ENCODE measurements around the gene MYL4. TPM values are rescaled to one million over a fixed set of nuclear protein-coding genes. Genes with fewer than 3 reads are reported as not detected.
"Not testable (repeated sequence)": the region's sequence is repeated elsewhere in the genome, so short reads cannot be mapped to it uniquely, and the experiment has no call there.

The MYL4 gene
- total RNA-seq, 1 donor from 2014 or later = 0.86 TPM

DNA sequence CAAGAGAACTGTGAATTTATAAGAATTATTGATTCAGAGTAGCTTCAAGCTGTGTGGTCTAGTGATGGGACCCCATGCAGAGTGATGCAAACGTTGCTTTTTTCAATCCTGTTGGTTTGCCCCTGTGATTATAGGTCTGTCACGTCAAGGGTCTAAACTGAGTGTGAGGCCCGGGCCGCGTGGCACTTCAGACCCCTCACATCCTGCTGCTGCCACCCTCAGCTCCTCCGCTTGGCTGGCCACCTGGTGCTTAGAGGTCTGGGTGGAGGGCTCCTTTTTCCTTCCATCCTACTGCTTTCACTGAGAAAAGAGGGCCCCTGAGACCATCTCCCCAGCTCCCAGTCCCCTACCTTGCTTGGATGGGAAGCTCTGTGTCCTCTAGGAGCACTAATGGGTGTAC, 12.0 kb downstream of the MYL4 start:
- Mint-ChIP-seq H3K36me3 (ENCODE audit: insufficient read depth) (peaks cover 5% of the 10 kb centered on the region), H3K9me3 (ENCODE audit: low read depth) (peaks cover 10% of the 10 kb centered on the region), H3K4me1 (ENCODE audit: low read depth) (peaks cover 32% of the 10 kb centered on the region), H3K27me3 (peaks cover 4% of the 10 kb centered on the region), H3K4me3 (ENCODE audit: low read depth) (no peak overlapping the region), H3K27ac (no peak overlapping the region)
- DNase-seq (ENCODE audit: low spot score, unreplicated experiment) = no peak
- TF ChIP-seq, protein P1, sequence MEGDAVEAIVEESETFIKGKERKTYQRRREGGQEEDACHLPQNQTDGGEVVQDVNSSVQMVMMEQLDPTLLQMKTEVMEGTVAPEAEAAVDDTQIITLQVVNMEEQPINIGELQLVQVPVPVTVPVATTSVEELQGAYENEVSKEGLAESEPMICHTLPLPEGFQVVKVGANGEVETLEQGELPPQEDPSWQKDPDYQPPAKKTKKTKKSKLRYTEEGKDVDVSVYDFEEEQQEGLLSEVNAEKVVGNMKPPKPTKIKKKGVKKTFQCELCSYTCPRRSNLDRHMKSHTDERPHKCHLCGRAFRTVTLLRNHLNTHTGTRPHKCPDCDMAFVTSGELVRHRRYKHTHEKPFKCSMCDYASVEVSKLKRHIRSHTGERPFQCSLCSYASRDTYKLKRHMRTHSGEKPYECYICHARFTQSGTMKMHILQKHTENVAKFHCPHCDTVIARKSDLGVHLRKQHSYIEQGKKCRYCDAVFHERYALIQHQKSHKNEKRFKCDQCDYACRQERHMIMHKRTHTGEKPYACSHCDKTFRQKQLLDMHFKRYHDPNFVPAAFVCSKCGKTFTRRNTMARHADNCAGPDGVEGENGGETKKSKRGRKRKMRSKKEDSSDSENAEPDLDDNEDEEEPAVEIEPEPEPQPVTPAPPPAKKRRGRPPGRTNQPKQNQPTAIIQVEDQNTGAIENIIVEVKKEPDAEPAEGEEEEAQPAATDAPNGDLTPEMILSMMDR (IDR thresholded peaks at IDR 0.05; ENCODE audit: unreplicated experiment) = no peak

DNA sequence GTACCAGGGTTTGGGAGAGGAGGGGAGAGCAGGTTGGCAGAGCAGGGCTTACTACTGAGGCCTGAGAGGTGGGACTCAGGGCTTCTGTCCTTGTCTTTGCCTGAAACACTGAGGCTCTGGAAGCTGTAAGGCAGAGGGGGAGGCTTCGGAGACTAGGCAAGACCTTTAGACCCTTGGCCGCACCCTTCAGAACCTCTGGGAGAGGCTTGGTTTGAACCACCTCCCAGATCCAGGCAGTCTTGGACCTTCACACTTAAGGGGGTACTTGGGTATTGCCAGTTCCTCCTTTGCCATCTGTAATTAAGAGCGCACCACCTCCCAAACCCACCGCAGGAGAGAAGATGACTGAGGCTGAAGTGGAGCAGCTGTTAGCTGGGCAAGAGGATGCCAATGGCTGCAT, 12.9 kb downstream of the MYL4 start:
- no peak for DNase-seq (ENCODE audit: low spot score, unreplicated experiment)
- H3K4me1 Mint-ChIP-seq (ENCODE audit: low read depth) = peaks cover 32% of the 10 kb centered on the region
- no peak overlapping the region for H3K27ac Mint-ChIP-seq
- H3K27me3 Mint-ChIP-seq = peaks cover 4% of the 10 kb centered on the region
- peaks cover 10% of the 10 kb centered on the region for H3K9me3 Mint-ChIP-seq (ENCODE audit: low read depth)
- H3K36me3 Mint-ChIP-seq (ENCODE audit: insufficient read depth) = peaks cover 5% of the 10 kb centered on the region
- TF ChIP-seq, protein P1 (IDR thresholded peaks at IDR 0.05; ENCODE audit: unreplicated experiment) = no peak
- H3K4me3 Mint-ChIP-seq (ENCODE audit: low read depth) = no peak overlapping the region

DNA sequence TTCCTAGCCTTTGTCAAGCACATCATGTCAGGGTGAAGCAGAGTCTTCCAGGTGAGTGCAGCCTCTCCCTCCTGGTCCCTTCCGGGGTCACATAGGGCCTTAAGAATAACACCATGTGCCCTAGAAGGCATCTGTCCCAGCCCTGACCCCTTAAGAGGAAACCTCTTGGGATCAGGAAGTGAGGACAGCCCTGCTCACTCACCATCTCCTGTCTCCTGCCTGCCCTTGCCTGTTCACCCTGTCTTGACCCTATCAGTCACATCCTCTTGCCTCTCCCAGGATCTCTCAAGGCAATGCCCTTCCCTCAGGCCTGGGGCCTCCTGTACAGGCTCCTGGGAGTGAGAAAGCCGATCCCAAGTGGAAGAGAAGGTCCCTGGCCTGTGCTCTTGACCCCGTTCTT, 13.9 kb downstream of the MYL4 start:
- TF ChIP-seq, protein P1 (IDR thresholded peaks at IDR 0.05; ENCODE audit: unreplicated experiment) = no peak
- Mint-ChIP-seq H3K9me3 (ENCODE audit: low read depth) (peaks cover 10% of the 10 kb centered on the region), H3K4me3 (ENCODE audit: low read depth) (no peak overlapping the region), H3K36me3 (ENCODE audit: insufficient read depth) (peaks cover 5% of the 10 kb centered on the region), H3K27me3 (peaks cover 4% of the 10 kb centered on the region), H3K27ac (no peak overlapping the region), H3K4me1 (ENCODE audit: low read depth) (peaks cover 32% of the 10 kb centered on the region)
- no peak for DNase-seq (ENCODE audit: low spot score, unreplicated experiment)

DNA sequence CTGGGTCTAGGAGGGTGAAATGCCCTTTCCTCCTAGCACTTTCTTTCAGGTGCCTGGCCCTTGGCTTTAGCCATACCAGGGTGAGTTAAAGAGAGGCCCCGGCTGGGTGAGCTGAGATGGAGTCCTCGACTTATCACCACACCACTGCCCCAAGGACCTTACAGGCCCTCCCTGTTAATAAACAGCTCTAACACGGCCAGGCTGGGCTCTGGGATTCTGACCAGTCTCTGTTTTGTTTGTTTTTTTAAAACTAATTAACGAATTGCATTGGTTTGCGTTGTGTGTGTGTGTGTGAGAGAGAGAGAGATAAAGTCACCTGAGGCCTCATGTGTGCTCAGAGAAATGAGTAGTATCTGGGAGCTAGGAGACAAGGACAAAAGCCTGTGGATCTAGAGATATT, 14.3 kb downstream of the MYL4 start:
- H3K27ac Mint-ChIP-seq = peak overlapping the region; percentile 72
- no peak for DNase-seq (ENCODE audit: low spot score, unreplicated experiment)
- H3K9me3 Mint-ChIP-seq (ENCODE audit: low read depth) = peaks cover 10% of the 10 kb centered on the region
- H3K4me1 Mint-ChIP-seq (ENCODE audit: low read depth) = peaks cover 32% of the 10 kb centered on the region
- TF ChIP-seq, protein P1 (IDR thresholded peaks at IDR 0.05; ENCODE audit: unreplicated experiment) = no peak
- H3K36me3 Mint-ChIP-seq (ENCODE audit: insufficient read depth) = peaks cover 5% of the 10 kb centered on the region
- H3K27me3 Mint-ChIP-seq = peaks cover 4% of the 10 kb centered on the region
- no peak overlapping the region for H3K4me3 Mint-ChIP-seq (ENCODE audit: low read depth)

DNA sequence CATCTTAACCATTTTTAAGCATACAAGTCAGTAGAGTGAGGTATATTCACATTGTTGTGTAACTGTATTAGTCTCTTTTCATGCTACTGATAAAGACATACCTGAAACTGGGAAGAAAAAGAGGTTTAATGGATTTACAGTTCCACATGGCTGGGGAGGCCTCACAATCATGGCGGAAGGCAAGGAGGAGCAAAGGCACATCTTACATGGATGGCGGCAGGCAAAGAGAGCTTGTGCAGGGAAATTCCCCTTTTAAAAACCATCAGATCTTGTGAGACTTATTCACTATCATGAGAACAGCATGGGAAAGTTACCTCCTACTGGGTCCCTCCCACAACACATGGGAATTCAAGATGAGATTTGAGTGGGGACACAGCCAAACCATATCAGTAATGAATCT, 14.9 kb downstream of the MYL4 start:
- H3K27ac Mint-ChIP-seq = peak overlapping the region; percentile 72
- H3K36me3 Mint-ChIP-seq (ENCODE audit: insufficient read depth); H3K27me3 Mint-ChIP-seq; DNase-seq (ENCODE audit: low spot score, unreplicated experiment); H3K4me3 Mint-ChIP-seq (ENCODE audit: low read depth); H3K9me3 Mint-ChIP-seq (ENCODE audit: low read depth): not testable (repeated sequence)
- H3K4me1 Mint-ChIP-seq (ENCODE audit: low read depth) = peaks cover 25% of the 10 kb centered on the region

DNA sequence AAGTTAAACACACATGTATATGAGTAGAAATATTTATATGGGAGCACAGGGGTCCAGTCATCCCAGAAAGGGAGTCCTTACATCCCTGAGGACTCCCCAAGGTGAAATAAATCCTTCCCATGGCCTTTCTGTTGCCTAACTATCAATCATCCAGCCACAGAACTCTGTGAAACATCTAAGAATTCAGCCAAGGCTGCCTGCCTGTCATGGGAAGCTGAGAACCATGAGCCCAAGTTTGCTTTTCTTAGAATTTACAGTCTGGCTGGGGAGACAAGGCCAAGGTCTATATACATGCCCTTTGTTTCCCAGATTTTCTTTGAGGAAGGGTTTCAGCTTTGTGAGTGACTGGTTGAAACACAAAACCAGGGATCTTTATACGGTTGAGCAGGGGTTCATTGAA, 15.8 kb downstream of the MYL4 start:
- Mint-ChIP-seq H3K4me3 (ENCODE audit: low read depth) (no peak overlapping the region), H3K36me3 (ENCODE audit: insufficient read depth) (peaks cover 5% of the 10 kb centered on the region), H3K27ac (no peak overlapping the region), H3K9me3 (ENCODE audit: low read depth) (peaks cover 10% of the 10 kb centered on the region), H3K27me3 (peaks cover 4% of the 10 kb centered on the region), H3K4me1 (ENCODE audit: low read depth) (peaks cover 21% of the 10 kb centered on the region)
- no peak for DNase-seq (ENCODE audit: low spot score, unreplicated experiment)
- TF ChIP-seq, protein P1 (IDR thresholded peaks at IDR 0.05; ENCODE audit: unreplicated experiment) = no peak
